GM19438 (cell line): Measurements from ENCODE around the gene FAM120A.
"Not testable (repeated sequence)": the region's sequence is repeated elsewhere in the genome, so short reads cannot be mapped to it uniquely, and the experiment has no call there.

Source experiments
- ATAC-seq: cut with Tn5 transposase; IDR thresholded peaks from one replicate; pipeline ENCODE4 v1.9.1; 2021; ENCODE audit warnings: low read depth; ENCODE audit not compliant: unreplicated experiment

Gene FAM120A

DNA sequence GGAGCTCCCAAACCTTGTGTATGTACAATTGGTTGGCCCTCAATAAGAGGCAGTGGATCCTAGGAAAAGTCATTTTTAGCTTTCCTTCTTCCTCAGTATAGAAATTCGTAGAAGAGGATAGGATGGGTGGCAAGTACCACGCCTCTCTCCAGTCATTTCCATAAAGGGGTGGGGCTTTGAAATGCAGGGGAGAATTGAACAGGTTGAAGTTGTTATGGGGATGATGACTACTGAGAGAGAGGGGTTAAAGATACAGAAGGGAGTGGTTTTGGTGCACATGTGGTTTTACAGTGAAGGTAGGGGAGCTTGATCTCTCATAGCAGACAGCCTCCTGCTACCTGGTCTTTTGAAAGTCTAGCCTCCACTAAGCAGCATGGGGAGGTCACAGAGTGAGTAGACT, 56.3 kb downstream of the FAM120A start:
- no peak for ATAC-seq

DNA sequence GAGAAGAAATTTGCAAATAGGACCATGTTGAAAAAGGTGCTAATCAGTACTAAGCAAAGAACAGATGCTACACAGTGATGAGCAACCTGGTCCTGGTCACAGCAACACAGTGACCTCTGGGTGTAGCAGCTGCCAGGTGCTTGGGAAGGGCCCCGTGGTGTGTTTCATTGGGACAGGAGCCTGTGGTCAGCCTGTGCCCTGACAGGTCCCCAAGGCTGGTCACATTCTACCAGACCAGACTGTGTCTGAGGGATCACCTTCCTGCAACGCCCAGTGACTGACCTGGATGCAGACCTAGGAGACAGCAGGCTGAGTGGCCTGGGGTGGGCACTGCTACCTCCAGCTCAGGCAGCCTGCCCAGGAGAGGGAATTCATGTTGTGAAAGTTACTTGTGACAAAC, 56.7 kb downstream of the FAM120A start:
- no peak for ATAC-seq

DNA sequence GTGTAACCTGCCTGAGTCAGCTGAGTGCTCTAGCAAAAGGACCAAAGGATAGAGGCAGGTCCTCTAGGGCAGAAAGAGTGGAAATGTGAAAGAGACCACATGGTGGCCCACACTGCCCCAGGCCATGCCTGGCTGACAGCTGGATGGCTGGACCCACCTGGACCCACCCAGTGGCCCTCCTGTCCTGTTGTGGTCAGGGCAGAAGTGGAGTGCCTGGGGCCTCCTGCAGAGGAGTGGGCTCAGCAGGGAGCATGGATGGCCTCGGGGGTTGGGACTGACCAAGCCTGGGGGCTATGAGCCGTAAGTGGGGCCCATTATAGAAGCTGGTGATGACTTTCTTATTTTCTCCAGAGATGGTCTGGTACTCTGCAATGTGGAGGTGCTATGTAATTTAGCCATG, 57.6 kb downstream of the FAM120A start:
- no peak for ATAC-seq

DNA sequence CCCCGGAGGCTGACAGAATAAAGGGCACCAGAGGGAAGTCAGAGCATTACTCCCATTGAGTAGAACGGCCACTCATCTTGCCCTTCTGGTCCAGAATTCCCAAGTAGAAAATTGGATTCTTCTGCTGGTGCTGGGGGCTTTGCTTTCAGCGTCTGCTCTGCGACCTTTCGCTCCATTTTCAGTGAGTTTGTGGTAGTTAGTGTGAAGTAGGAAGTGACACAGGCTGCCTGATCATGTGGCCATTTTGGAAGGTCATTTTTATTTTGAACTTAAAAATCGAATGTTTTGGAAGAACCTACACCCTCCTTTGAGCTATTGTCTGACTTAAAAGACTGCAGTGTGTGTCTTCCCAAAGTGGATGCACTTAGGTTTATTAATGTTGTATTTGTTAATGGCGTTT, 58.6 kb downstream of the FAM120A start:
- no peak for ATAC-seq

DNA sequence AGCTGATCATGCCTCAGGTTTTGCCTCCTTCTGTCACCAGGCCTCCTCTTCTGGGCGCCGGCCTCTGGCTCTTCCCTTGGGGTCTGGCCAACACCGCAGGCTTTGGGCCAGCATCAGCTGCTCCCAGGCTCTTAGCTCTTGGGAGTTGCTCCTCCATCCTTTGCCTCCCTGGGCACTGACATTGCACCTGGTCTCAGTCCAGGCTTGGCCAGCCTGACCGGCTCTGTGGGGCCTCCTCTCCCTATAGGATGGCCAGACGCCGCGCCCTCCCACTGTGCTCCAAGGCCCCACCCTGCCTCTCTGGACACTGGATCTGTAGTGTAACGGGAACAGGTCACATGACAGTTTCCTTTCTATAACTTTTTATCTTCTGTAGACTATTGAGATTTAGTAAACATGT, 59.7 kb downstream of the FAM120A start:
- not testable (repeated sequence) for ATAC-seq

DNA sequence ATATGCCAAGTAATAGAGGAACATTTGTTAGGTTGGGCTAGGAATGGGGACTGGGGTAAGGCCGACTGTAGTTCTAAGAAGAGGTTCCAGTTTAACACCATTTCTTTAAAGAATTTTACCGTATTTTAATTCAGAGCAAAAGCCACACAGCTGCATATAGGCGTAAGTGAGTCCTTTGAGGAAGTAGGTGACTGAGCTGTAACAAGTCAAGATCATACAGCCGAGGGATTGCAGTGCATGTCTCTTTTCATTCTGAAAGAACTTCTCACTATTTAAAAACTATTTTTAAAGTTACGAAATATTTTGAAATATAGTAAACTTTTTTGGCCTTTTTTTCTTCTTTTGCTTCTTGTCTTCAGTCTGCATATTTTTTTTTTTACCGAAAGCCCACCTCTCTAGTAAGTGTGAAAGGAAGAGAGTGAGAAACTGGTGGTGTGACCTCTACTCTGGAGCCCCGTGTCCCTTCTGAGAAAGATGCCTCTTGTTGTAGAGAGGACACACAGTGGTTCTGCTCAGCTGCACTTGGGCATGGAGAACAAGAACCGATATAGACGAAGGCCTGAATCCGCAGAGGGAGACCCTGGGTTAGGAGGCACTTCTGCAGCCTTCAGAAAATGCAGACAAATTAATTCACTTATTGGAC, 60.8 kb downstream of the FAM120A start:
- ATAC-seq = not testable (repeated sequence)

DNA sequence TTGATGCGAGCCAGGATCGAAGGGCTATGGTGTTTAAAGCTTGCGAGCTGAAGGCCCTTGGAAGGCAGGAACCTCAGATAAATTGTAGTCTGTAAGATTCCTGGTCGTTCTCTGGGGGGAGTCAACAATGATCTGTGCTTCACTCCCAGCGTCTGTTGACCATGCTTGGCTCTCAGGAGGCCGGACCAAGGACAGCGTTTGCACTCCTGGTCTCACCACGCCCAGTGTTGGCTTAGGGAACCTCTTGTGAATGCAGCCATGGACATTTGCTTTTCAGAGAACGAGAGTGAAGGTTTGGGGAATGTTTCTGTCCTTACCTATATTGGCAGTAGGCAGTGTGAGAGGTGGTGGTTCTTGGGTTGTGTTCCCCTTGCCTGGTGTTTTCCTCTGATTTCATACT, 62.1 kb downstream of the FAM120A start:
- ATAC-seq = no peak

DNA sequence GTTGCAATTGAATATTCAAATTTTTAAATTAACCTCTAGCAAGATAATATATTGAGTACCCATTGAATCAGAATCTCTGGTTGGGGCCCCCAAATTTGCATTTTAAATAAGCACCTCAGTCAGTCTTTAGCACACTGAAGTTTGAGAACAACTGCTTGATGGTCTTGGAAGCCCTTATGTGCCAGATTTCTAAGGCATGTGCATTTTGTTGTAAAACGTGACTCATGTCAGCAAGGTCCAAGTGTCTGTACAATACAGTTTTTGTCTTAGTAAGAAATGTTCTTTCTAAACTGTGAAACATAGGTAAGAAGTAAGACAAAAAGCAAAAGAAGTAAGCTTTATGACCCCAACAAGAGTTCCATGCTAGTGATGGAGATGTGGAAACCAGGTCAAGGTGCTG, 65.8 kb downstream of the FAM120A start:
- ATAC-seq = no peak

DNA sequence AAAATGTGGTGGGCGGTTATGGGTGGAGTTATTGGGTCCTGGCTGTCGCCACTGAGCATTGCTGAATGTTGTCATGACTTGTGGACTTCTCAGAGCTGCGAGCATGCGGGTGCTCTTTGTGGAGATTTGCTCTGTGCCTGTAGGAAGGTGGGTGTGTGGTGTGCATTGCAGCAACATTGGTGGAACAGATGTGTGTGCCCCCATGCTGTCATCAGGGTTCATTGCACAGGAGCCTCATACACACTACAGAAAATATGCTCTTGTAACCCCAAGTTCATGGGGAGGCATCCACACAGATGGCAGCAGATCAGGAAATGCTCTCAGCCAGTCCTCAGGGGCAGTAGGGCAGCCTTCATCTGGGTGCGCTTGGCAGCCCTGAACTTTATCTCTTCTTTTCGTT, 69.0 kb downstream of the FAM120A start:
- no peak for ATAC-seq

DNA sequence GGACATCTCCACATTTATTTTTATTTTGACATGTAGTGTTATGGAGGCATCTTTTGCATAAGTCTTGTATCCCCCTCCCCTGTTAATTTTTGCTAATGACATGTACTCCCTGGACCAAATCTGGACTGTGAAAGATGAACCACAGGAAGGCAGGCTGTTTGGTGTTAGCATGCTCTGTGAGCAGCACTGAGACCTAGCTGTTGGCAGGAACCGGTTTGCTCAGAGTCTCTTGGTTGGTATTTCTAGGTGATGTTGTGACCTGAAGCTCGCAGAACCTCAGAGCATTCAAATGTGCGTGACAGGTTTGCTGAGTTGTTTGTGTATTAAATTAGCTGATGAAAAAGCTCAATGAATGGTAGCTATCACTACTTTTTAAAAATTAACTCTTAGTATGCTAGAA, 71.3 kb downstream of the FAM120A start:
- ATAC-seq = no peak

DNA sequence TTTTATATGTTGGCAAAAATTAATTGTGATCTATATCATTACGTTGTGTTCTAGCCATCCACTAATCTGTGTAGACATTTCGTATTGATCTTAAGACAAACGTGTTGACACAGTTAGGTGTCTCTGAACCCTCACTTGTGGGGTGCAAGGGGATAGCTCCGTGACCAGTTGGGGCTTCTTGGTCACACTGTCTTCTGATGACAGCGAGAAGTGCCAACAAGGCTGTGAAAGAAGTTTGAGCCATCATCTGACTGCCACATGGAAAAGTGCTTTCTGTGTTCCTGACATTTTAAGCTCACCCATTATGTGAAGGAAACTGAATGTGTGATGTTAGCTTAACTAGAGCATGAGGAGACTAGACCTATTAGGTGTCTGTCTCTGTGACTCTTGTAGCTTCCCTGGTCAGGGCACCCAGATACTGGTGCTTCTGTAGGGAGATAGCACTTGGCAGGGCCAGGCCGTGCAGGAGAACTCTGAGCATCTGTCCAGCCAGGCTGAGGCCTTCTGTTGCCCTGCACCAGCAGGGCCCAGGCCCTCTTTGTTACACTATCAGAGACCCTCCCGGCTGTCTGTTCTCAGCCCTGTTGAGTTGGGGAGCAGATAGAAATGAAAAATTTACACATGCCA, 72.1 kb downstream of the FAM120A start:
- no peak for ATAC-seq

DNA sequence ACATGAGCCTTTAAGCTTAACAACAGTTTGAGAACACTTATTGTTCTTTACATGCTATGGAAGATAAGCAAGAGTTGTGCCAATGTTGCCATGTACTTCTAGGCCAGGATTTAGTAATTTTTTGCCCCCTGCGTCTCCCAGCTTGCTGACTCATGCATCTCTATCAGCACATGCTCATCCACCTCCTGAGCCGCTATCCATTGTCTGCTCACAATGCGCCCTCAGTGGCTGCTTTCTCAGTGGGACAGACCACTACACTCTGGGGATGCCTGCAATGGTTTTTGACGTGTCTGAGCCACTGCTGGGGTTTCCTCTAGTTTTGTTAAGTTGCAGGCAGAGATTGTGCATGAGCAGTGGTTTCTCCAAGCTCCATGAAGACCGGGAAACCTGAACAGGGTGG, 74.0 kb downstream of the FAM120A start:
- ATAC-seq = no peak

DNA sequence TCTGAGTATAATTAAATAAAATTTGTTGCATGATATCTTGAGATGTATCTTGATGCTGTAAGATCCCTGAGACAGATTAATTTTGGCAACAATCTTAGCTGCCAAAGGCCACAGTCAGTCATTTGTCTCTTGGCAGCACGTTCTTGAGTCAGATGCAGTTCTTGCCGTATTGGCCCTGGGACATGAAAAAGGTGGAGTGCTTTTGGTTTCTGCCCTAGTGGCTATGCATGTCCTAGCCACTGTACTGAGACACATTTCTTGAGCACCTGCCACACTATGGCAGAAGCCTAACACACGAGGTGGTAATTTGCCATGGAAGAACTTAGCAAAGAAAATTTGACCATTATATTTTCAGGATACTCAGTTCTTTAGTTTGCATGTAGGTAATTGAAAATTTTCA, 79.9 kb downstream of the FAM120A start:
- no peak for ATAC-seq

DNA sequence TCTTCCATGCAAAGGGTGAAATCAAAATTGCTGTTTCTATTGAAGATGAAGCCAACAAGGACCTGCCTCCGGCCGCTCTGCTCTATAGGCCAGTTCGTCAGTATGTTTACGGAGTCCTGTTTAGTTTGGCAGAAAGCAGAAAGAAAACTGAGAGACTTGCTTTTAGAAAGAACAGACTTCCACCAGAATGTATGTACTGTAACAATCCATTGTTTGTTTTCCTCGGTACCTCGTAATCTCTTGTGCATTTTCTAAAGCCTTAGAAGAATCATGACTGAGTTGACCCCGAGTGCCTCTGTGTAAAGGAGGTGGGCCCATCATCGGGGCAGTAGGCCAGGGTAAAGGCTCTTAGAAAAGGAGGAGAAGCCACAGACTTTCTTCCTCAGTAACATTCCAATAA, 80.7 kb downstream of the FAM120A start:
- ATAC-seq = no peak

DNA sequence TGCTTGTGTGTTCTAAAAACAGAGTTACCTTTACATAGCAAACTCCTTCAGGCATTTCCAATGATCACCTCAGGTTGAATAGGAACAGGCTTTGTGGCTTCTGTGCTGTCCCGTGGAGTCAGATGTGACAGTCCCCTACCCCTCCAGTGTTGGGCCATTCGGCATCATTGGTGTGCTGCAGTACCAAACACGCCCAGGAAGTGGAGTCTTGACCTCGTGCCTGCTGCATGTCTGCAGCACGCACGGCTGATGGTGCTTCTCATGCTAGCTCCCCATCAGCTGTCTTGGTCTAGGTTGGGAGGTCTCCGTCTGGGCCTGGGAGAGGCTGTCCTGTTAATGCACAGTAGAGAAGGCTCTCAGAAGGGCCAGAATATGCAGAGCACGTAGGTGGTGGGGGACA, 82.4 kb downstream of the FAM120A start:
- ATAC-seq = no peak

DNA sequence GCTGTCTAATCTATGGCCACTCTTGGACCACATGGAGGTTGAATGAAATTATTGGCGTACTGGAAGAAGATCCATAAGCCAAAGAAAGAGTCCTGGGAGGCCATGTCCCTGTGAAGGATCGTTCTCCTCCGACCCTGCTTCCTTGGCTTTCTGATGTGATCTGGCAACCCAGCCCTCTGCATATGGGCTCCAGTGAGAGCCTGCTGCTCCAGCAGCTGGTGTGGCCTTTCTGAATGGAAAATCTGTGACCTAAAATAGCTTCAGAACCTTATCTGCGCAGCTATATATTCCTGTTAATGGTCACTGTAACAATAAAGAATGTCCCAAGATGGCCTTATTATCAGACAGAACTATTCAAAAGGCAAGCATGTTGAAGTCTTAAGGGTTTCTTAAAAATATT, 84.7 kb downstream of the FAM120A start:
- ATAC-seq = no peak

DNA sequence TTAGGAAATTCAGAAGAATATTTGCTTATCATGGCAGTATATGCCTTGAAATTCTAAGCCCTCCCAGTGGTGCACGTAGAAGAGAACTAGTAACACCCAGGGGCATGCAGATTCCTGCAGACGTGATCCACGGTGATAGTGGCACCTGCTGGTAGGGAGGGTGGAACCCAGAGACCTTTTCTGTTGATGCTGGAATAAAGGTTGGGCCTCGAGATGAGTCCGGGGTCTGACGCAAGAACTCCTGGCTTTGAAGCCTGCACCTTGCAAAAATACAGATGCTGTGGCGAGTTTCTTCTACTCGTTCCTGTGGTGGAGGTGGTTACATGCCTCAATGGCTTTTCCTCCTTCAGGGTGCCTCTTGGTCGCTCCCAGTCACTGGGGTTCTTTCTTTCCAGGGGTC, 85.4 kb downstream of the FAM120A start:
- ATAC-seq = no peak

DNA sequence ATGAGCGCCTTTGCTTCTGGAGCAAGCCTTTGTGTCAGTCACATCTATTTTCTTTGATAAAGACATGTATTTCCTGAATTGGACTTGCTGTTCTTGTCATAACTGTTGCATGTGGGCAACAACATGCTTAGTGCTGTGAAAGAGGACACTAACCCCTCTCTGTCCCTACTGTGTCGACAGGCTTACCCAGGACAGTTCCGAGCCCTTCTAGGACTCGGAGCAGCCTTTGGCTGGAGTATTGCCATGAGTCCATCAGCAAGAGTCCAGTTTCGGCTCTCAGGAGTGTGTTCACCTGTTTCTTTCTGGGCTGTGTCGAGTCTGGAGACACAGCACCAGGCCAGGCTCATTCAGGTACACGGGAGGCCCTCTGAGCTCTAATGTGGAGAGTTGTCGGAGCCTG, 88.8 kb downstream of the FAM120A start:
- no peak for ATAC-seq

DNA sequence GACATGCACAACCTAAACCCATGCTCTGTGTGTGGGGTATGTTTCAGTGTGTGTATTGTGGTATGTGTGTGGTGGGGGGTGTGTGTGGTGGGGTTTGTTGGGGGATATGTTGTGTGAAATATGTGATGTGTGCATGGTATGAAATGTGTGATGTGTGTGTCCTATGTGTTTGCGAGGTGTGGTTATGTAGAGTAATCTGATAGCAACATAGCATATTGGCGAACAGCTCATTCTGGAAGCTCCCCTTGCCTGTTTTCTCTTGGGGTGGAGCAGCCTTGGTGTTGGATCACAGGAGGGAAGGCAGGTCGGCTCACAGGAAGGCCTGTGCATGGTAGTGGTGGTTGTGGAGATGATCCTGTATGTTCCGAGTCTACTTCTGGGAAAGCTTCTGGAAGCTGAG, 89.5 kb downstream of the FAM120A start:
- ATAC-seq = no peak

DNA sequence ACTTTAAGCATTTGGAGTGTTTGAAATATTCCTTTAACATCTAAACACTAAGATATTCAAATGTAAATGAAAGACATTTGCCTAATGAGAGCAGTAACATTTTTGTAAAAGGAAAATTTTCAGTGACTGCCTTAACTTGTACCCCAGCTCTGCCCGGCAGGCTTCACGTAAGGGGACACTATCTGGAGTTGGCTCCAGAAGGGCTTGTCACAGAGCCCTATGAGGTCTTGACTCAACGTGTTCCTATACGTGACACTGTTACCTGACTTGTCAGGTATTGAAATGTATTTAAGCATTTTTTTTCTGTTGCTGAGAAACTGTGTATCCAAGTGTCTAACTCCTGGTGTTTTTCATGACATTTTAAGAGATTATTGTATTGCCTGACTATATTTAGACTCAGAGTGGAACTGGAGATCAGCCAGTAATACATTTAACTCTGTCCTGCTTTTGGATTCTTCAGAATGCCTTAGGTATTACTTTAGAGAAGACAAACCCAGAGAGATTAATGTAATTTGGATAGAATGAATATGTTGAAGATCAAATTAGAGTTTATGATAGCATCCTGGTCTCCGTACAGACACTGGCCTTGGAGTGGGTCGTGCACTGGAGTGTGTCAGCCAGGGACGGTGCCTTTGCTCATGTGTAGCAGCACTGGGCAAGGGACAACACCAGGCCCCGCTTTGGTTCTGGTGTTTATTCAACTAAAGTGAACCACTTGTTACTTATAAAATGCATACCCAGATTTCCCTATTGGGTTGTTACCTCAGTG, 90.3 kb downstream of the FAM120A start:
- no peak for ATAC-seq

DNA sequence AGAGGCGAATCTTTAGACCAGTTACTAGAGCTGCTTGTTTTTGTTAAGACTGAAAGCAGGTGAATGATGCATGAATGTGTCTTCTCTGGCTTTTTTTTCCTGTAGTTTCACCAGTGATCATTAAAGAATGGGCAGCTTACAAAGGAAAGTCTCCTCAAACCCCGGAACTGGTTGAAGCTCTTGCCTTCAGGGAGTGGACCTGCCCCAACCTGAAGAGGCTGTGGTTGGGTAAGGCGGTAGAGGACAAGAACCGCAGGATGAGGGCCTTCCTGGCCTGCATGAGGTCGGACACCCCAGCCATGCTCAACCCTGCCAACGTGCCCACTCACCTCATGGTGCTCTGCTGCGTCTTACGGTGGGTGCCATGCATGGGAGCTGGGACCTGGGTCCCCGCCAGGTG, 91.6 kb downstream of the FAM120A start:
- ATAC-seq = no peak

DNA sequence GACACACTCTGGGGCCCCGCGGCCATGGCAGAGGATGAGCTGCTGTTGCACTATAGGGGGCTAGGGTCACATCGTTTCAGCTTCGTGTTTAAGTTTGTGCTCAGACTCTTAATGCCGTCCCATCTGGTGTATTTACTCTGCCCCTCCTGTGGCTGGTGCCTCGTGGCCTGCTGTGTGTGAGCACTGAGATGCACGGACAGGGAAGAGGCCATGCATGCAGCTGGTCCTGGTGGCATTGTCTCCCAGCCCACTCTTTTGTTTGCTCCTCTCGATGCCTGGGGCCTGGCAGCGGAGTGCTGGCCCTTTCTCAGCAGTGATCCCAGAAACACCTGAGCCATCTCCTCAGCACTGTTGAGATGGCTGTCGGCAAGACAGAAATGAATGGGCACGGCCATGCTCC, 94.9 kb downstream of the FAM120A start:
- no peak for ATAC-seq
